ENCODE data around the gene ALDH2.

DNA sequence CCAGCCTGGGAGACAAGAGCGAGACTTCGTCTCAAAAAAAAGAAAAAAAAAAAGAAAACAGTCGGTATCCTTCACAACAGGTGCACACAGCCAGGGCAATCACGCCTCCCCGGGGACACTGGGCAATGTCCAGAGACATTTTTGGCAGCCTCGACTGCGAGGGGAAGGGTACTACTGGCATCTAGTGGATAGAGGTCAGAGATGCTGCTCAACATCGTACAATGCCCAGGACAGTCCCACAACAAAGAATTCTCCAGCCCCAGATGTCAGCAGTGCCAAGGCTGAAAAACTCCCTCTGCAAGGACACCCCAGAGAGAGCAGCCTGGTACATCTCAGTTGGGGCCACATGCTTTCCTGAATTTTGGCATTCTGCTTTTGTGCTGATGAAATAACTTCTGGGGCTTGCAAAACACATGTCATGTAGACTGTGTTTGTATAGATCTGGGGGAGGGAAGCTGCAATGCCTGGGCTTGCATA, 21.5 kb downstream of the ALDH2 start:
- TF ChIP-seq, protein P1, sequence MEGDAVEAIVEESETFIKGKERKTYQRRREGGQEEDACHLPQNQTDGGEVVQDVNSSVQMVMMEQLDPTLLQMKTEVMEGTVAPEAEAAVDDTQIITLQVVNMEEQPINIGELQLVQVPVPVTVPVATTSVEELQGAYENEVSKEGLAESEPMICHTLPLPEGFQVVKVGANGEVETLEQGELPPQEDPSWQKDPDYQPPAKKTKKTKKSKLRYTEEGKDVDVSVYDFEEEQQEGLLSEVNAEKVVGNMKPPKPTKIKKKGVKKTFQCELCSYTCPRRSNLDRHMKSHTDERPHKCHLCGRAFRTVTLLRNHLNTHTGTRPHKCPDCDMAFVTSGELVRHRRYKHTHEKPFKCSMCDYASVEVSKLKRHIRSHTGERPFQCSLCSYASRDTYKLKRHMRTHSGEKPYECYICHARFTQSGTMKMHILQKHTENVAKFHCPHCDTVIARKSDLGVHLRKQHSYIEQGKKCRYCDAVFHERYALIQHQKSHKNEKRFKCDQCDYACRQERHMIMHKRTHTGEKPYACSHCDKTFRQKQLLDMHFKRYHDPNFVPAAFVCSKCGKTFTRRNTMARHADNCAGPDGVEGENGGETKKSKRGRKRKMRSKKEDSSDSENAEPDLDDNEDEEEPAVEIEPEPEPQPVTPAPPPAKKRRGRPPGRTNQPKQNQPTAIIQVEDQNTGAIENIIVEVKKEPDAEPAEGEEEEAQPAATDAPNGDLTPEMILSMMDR (IDR thresholded peaks at IDR 0.05): peak in 5 of 6 experiments; percentile 49 to 89 (median 72)
- peak in 1 of 2 donors; percentile 6 for TF ChIP-seq POLR2A (IDR thresholded peaks at IDR 0.05)

All from adrenal gland (tissue), 5 donors.